ES-I3 (cell line): ENCODE results near the gene CHRM2.
"Not testable (repeated sequence)": the region's sequence is repeated elsewhere in the genome, so short reads cannot be mapped to it uniquely, and the experiment has no call there.

Experiments used
- H3K36me3 ChIP-seq: 2 replicates; pipeline ENCODE4 v1.6.1; 2013; ENCODE audit warnings: mild to moderate bottlenecking, low read length, control low read depth, moderate library complexity; ENCODE audit not compliant: insufficient read depth
- H3K4me1 ChIP-seq: 2 replicates; pipeline ENCODE4 v1.6.1; 2013; ENCODE audit warnings: mild to moderate bottlenecking, control low read depth, low read length; ENCODE audit not compliant: insufficient read depth
- H3K9ac ChIP-seq: 2 replicates; pipeline ENCODE4 v1.6.1; 2013; ENCODE audit warnings: low read depth, mild to moderate bottlenecking, low read length, moderate library complexity
- H3K9me3 ChIP-seq: 2 replicates; pipeline ENCODE4 v1.6.1; 2013; ENCODE audit warnings: mild to moderate bottlenecking, low read length, moderate library complexity; ENCODE audit not compliant: control insufficient read depth, insufficient read depth

Gene CHRM2

GRCh38 chr7:136868496-136869000, at the start of gene CHRM2:
TSS of gene CHRM2 (plus strand) at chr7:136868652. CDS start at chr7:137014866, 146,214 bp downstream.
- Histone ChIP-seq H3K9me3 (no peaks in the 10 kb centered on the region), H3K36me3 (no peaks in the 10 kb centered on the region), H3K9ac (peak within 1 kb of the TSS; percentile 54)

GRCh38 chr7:136831398-136831797, 37.1 kb upstream of the CHRM2 start:
- H3K36me3 ChIP-seq, H3K9me3 ChIP-seq: not testable (repeated sequence)
- peak overlapping the region; percentile 38; the same call in 1 of the 2 replicates for H3K9ac ChIP-seq

More at GRCh38 chr7:136868496-136869000, at the start of gene CHRM2:
- no peaks in the 10 kb centered on the region; the same call in 1 of the 2 replicates for H3K4me1 ChIP-seq

GRCh38 chr7:136845899-136846465, 22.5 kb upstream of the CHRM2 start:
- no peaks in the 10 kb centered on the region for H3K9me3 ChIP-seq
- H3K9ac ChIP-seq, result no peak overlapping the region
- no peaks in the 10 kb centered on the region for H3K4me1 ChIP-seq
- H3K36me3 ChIP-seq, result no peaks in the 10 kb centered on the region

More at GRCh38 chr7:136831398-136831797, 37.1 kb upstream of the CHRM2 start:
- H3K4me1 ChIP-seq, result not testable (repeated sequence)

- H3K36me3 ChIP-seq, result no peaks in the 10 kb centered on the region
- H3K9me3 ChIP-seq, result no peaks in the 10 kb centered on the region
- H3K9ac ChIP-seq, result no peak overlapping the region
- no peaks in the 10 kb centered on the region for H3K4me1 ChIP-seq
Measured at GRCh38 chr7:136847858-136848257, 20.6 kb upstream of the CHRM2 start.

GRCh38 chr7:136853654-136854053, 14.8 kb upstream of the CHRM2 start:
- Histone ChIP-seq H3K9me3 (no peaks in the 10 kb centered on the region), H3K4me1 (no peaks in the 10 kb centered on the region), H3K9ac (no peak overlapping the region), H3K36me3 (no peaks in the 10 kb centered on the region)

- no peaks in the 10 kb centered on the region for H3K4me1 ChIP-seq
- H3K9ac ChIP-seq, result no peak overlapping the region
- H3K36me3 ChIP-seq, result no peaks in the 10 kb centered on the region
- H3K9me3 ChIP-seq, result no peaks in the 10 kb centered on the region
Measured at GRCh38 chr7:136857573-136857972, 10.9 kb upstream of the CHRM2 start.

GRCh38 chr7:136859803-136860202, 8.6 kb upstream of the CHRM2 start:
- Histone ChIP-seq H3K4me1 (no peaks in the 10 kb centered on the region; the same call in 1 of the 2 replicates), H3K9me3 (no peaks in the 10 kb centered on the region), H3K9ac (no peak overlapping the region), H3K36me3 (no peaks in the 10 kb centered on the region)

- no peaks in the 10 kb centered on the region for H3K9me3 ChIP-seq
- H3K36me3 ChIP-seq, result no peaks in the 10 kb centered on the region
- no peaks in the 10 kb centered on the region; the same call in 1 of the 2 replicates for H3K4me1 ChIP-seq
- no peak overlapping the region for H3K9ac ChIP-seq
Measured at GRCh38 chr7:136865236-136865635, 3.2 kb upstream of the CHRM2 start.

GRCh38 chr7:136865777-136866176, 2.7 kb upstream of the CHRM2 start:
- Histone ChIP-seq H3K9ac (no peak overlapping the region), H3K9me3 (no peaks in the 10 kb centered on the region), H3K4me1 (no peaks in the 10 kb centered on the region; the same call in 1 of the 2 replicates), H3K36me3 (no peaks in the 10 kb centered on the region)

- Histone ChIP-seq H3K36me3 (no peaks in the 10 kb centered on the region), H3K9me3 (no peaks in the 10 kb centered on the region), H3K4me1 (no peaks in the 10 kb centered on the region), H3K9ac (peak overlapping the region; percentile 54)
Measured at GRCh38 chr7:136869001-136869961, 829 bp downstream of the CHRM2 start.

- Histone ChIP-seq H3K4me1 (no peaks in the 10 kb centered on the region), H3K9me3 (no peaks in the 10 kb centered on the region), H3K36me3 (no peaks in the 10 kb centered on the region), H3K9ac (peak overlapping the region; percentile 54; the same call in 1 of the 2 replicates)
Measured at GRCh38 chr7:136869991-136870865, 1.8 kb downstream of the CHRM2 start.

GRCh38 chr7:136870866-136871487, 2.5 kb downstream of the CHRM2 start:
- H3K4me1 ChIP-seq, result no peaks in the 10 kb centered on the region
- no peaks in the 10 kb centered on the region for H3K36me3 ChIP-seq
- peak overlapping the region; percentile 54; the same call in 1 of the 2 replicates for H3K9ac ChIP-seq
- no peaks in the 10 kb centered on the region for H3K9me3 ChIP-seq

- Histone ChIP-seq H3K9me3 (no peaks in the 10 kb centered on the region), H3K36me3 (no peaks in the 10 kb centered on the region), H3K9ac (no peak overlapping the region), H3K4me1 (peaks cover 9% of the 10 kb centered on the region; the same call in 1 of the 2 replicates)
Measured at GRCh38 chr7:136874393-136875032, 6.1 kb downstream of the CHRM2 start.
